ENCODE data around the gene IRF5. TPM values are rescaled to one million over a fixed set of nuclear protein-coding genes. Genes with fewer than 3 reads are reported as not detected.

The IRF5 gene
- total and polyA plus RNA-seq, 10 of the 15 experiments (the other 5 are each of a cell fraction or from before 2014, with no cell fraction given), result 5.4 to 90.3 (median 61.7) TPM

DNA sequence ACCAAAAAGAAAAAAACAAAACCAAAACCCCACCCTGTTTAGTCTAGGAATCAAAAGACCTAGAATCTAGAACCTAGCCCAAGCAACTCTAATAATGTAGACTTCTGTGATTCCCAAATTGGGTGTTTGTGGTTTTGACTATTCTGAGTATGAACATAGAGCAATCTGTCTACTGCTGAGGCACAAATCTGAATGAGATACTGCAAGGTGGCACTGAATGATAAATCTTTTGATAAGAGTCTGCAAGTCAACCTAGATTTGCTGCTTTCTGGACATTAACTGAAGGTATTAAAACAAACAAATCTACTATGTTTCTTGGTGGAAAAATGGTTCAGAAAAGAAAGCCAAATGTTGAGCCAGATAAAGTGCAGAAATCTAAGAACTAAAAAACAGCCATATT lies 50.6 kb downstream of the IRF5 start:
- no peak overlapping the region for H3K4me3 ChIP-seq
- RAD21 ChIA-PET (ENCODE audit: unreplicated experiment), result no interaction called here
- intact Hi-C loops (cut with micrococcal nuclease; ENCODE audit: unreplicated experiment), result no loop called here

More for the DNA sequence above, 50.6 kb downstream of the IRF5 start:
- ATAC-seq, result no peak
- POLR2A ChIA-PET, result no interaction called here
- no peak overlapping the region for H3K4me2 ChIP-seq (ENCODE audit: control insufficient read depth, insufficient read depth)
- no peak for FAIRE-seq
- SMC1A ChIA-PET (ENCODE audit: uncharacterized antibody, unreplicated experiment), result interaction anchor here (1.9 kb wide), 1 partner anchor 102 kb away, joined by 5 read pairs; no protein-coding TSS in a partner anchor
- CTCF ChIA-PET, result interaction anchor here (1.0 kb wide), 1 partner anchor 8 kb away, joined by 3 read pairs; no protein-coding TSS in a partner anchor
- H3K9me3 ChIP-seq (replicated peaks; ENCODE audit: control insufficient read depth, insufficient read depth, low read length), result no peaks in the 10 kb centered on the region
- no peak for DNase-seq (ENCODE audit: low read depth, low spot score)
- no peak overlapping the region for H2AFZ ChIP-seq (ENCODE audit: control insufficient read depth, low read depth, low read length)
- peaks cover 2 to 22% of the 10 kb centered on the region in 2 experiments for H3K36me3 ChIP-seq (ENCODE audit: control insufficient read depth in 2 of 2, insufficient read depth in 2 of 2, low read length in 1 of 2)
- no peak overlapping the region for H3K9ac ChIP-seq (ENCODE audit: control insufficient read depth, insufficient read depth, low read length)
- no peaks in the 10 kb centered on the region for H4K20me1 ChIP-seq (ENCODE audit: control insufficient read depth, insufficient read depth)
- no peaks in the 10 kb centered on the region for H3K79me2 ChIP-seq (ENCODE audit: control insufficient read depth, insufficient read depth, low read length)
- in situ Hi-C loops (cut with MboI), result no loop called here
- TF ChIP-seq POLR2AphosphoS5 (IDR thresholded peaks at IDR 0.05; ENCODE audit: low read length), result no peak
- no peak for TF ChIP-seq IKZF1 (conservative IDR thresholded peaks at IDR 0.05)
- TF ChIP-seq, protein P1, sequence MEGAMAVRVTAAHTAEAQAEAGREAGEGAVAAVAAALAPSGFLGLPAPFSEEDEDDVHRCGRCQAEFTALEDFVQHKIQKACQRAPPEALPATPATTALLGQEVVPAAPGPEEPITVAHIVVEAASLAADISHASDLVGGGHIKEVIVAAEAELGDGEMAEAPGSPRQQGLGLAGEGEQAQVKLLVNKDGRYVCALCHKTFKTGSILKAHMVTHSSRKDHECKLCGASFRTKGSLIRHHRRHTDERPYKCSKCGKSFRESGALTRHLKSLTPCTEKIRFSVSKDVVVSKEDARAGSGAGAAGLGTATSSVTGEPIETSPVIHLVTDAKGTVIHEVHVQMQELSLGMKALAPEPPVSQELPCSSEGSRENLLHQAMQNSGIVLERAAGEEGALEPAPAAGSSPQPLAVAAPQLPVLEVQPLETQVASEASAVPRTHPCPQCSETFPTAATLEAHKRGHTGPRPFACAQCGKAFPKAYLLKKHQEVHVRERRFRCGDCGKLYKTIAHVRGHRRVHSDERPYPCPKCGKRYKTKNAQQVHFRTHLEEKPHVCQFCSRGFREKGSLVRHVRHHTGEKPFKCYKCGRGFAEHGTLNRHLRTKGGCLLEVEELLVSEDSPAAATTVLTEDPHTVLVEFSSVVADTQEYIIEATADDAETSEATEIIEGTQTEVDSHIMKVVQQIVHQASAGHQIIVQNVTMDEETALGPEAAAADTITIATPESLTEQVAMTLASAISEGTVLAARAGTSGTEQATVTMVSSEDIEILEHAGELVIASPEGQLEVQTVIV (IDR thresholded peaks at IDR 0.05; ENCODE audit: borderline replicate concordance, partially characterized antibody), result no peak
- no peak for TF ChIP-seq TARDBP (IDR thresholded peaks at IDR 0.05; ENCODE audit: borderline replicate concordance)
- no peak for TF ChIP-seq SKIL (IDR thresholded peaks at IDR 0.05; ENCODE audit: low read depth, poor library complexity, severe bottlenecking)
- H3K27me3 ChIP-seq (replicated peaks in 1 of 2; ENCODE audit: control insufficient read depth in 2 of 2, insufficient read depth in 2 of 2, low read length in 1 of 2), result no peaks in the 10 kb centered on the region
- H3K27ac ChIP-seq (ENCODE audit: control insufficient read depth, insufficient read depth), result no peak overlapping the region
- no peaks in the 10 kb centered on the region for H3K4me1 ChIP-seq (ENCODE audit: control insufficient read depth, insufficient read depth, low read length)
- no TSS peak for BruUV-seq (replicated peaks)
